ENCODE measurements around the gene MYO18B.
"Not testable (repeated sequence)": the region's sequence is repeated elsewhere in the genome, so short reads cannot be mapped to it uniquely, and the experiment has no call there.

Gene MYO18B

GRCh38 chr22:25969286-25969685 lies 227.3 kb downstream of the MYO18B start:
- Histone ChIP-seq H3K9me3 (ENCODE audit: insufficient read depth, low read length) (0 out of 2 replicates have a peak, but pooled peaks cover 12% of the 10 kb centered on the region), H3K4me1 (ENCODE audit: insufficient read depth, insufficient read length) (no peaks in the 10 kb centered on the region), H3K4me3 (ENCODE audit: insufficient read length, low read depth) (no peak overlapping the region), H3K36me3 (ENCODE audit: insufficient read depth, insufficient read length, low read length) (no peaks in the 10 kb centered on the region), H3K27me3 (ENCODE audit: insufficient read depth, insufficient read length) (no peaks in the 10 kb centered on the region), H3K9ac (ENCODE audit: insufficient read length, low read depth) (no peak overlapping the region)
- no peak for DNase-seq (ENCODE audit: low read depth, low spot score)
- TF ChIP-seq ZNF274 (IDR thresholded peaks at IDR 0.05; ENCODE audit: low read depth, low read length) (no peak), YY1 (IDR thresholded peaks at IDR 0.05; ENCODE audit: insufficient read depth, insufficient read length) (no peak), SUZ12 (IDR thresholded peaks at IDR 0.05; ENCODE audit: extremely low read depth, insufficient read depth, insufficient read length) (no peak)

- 0 out of 2 replicates have a peak, but pooled peaks cover 7% of the 10 kb centered on the region for H3K9me3 ChIP-seq (ENCODE audit: insufficient read depth, low read length)
- H3K36me3 ChIP-seq (ENCODE audit: insufficient read depth, insufficient read length, low read length): no peaks in the 10 kb centered on the region
- no peak for DNase-seq (ENCODE audit: low read depth, low spot score)
- H3K4me1 ChIP-seq (ENCODE audit: insufficient read depth, insufficient read length): no peaks in the 10 kb centered on the region
- H3K27me3 ChIP-seq (ENCODE audit: insufficient read depth, insufficient read length): no peaks in the 10 kb centered on the region
- no peak overlapping the region for H3K4me3 ChIP-seq (ENCODE audit: insufficient read length, low read depth)
- H3K9ac ChIP-seq (ENCODE audit: insufficient read length, low read depth): peak overlapping the region; percentile 16
- TF ChIP-seq ZNF274 (IDR thresholded peaks at IDR 0.05; ENCODE audit: low read depth, low read length) (no peak), YY1 (IDR thresholded peaks at IDR 0.05; ENCODE audit: insufficient read depth, insufficient read length) (no peak), SUZ12 (IDR thresholded peaks at IDR 0.05; ENCODE audit: extremely low read depth, insufficient read depth, insufficient read length) (no peak)
These were observed 227.9 kb downstream of the MYO18B start for GRCh38 chr22:25969901-25970300.

- no peaks in the 10 kb centered on the region for H3K27me3 ChIP-seq (ENCODE audit: insufficient read depth, insufficient read length)
- H3K9me3 ChIP-seq (ENCODE audit: insufficient read depth, low read length): 0 out of 2 replicates have a peak, but pooled peaks cover 2% of the 10 kb centered on the region
- peak overlapping the region; percentile 16 for H3K9ac ChIP-seq (ENCODE audit: insufficient read length, low read depth)
- no peaks in the 10 kb centered on the region for H3K36me3 ChIP-seq (ENCODE audit: insufficient read depth, insufficient read length, low read length)
- peak; percentile 59 for DNase-seq (ENCODE audit: low read depth, low spot score)
- H3K4me1 ChIP-seq (ENCODE audit: insufficient read depth, insufficient read length): no peaks in the 10 kb centered on the region
- TF ChIP-seq ZNF274 (IDR thresholded peaks at IDR 0.05; ENCODE audit: low read depth, low read length): no peak
- TF ChIP-seq SUZ12 (IDR thresholded peaks at IDR 0.05; ENCODE audit: extremely low read depth, insufficient read depth, insufficient read length): no peak
- no peak for TF ChIP-seq YY1 (IDR thresholded peaks at IDR 0.05; ENCODE audit: insufficient read depth, insufficient read length)
- no peak overlapping the region for H3K4me3 ChIP-seq (ENCODE audit: insufficient read length, low read depth)
These were observed 228.5 kb downstream of the MYO18B start for GRCh38 chr22:25970374-25970911.

- no peak for TF ChIP-seq YY1 (IDR thresholded peaks at IDR 0.05; ENCODE audit: insufficient read depth, insufficient read length)
- TF ChIP-seq ZNF274 (IDR thresholded peaks at IDR 0.05; ENCODE audit: low read depth, low read length): no peak
- no peak for TF ChIP-seq SUZ12 (IDR thresholded peaks at IDR 0.05; ENCODE audit: extremely low read depth, insufficient read depth, insufficient read length)
- Histone ChIP-seq H3K9me3 (ENCODE audit: insufficient read depth, low read length) (no peaks in the 10 kb centered on the region), H3K4me3 (ENCODE audit: insufficient read length, low read depth) (no peak overlapping the region), H3K4me1 (ENCODE audit: insufficient read depth, insufficient read length) (no peaks in the 10 kb centered on the region), H3K9ac (ENCODE audit: insufficient read length, low read depth) (no peak overlapping the region), H3K27me3 (ENCODE audit: insufficient read depth, insufficient read length) (no peaks in the 10 kb centered on the region), H3K36me3 (ENCODE audit: insufficient read depth, insufficient read length, low read length) (no peaks in the 10 kb centered on the region)
- peak; percentile 85 for DNase-seq (ENCODE audit: low read depth, low spot score)
These were observed 229.2 kb downstream of the MYO18B start for GRCh38 chr22:25970999-25971811.

- no peak for DNase-seq (ENCODE audit: low read depth, low spot score)
- no peaks in the 10 kb centered on the region for H3K9me3 ChIP-seq (ENCODE audit: insufficient read depth, low read length)
- TF ChIP-seq ZNF274 (IDR thresholded peaks at IDR 0.05; ENCODE audit: low read depth, low read length) (no peak), YY1 (IDR thresholded peaks at IDR 0.05; ENCODE audit: insufficient read depth, insufficient read length) (no peak), SUZ12 (IDR thresholded peaks at IDR 0.05; ENCODE audit: extremely low read depth, insufficient read depth, insufficient read length) (no peak)
- no peak overlapping the region for H3K9ac ChIP-seq (ENCODE audit: insufficient read length, low read depth)
- H3K4me1 ChIP-seq (ENCODE audit: insufficient read depth, insufficient read length): no peaks in the 10 kb centered on the region
- H3K27me3 ChIP-seq (ENCODE audit: insufficient read depth, insufficient read length): no peaks in the 10 kb centered on the region
- H3K36me3 ChIP-seq (ENCODE audit: insufficient read depth, insufficient read length, low read length): no peaks in the 10 kb centered on the region
- no peak overlapping the region for H3K4me3 ChIP-seq (ENCODE audit: insufficient read length, low read depth)
These were observed 230.4 kb downstream of the MYO18B start for GRCh38 chr22:25972397-25972796.

- DNase-seq (ENCODE audit: low read depth, low spot score): no peak
- H3K9me3 ChIP-seq (ENCODE audit: insufficient read depth, low read length): no peaks in the 10 kb centered on the region
- H3K27me3 ChIP-seq (ENCODE audit: insufficient read depth, insufficient read length): no peaks in the 10 kb centered on the region
- no peak overlapping the region for H3K4me3 ChIP-seq (ENCODE audit: insufficient read length, low read depth)
- H3K9ac ChIP-seq (ENCODE audit: insufficient read length, low read depth): no peak overlapping the region
- no peaks in the 10 kb centered on the region for H3K4me1 ChIP-seq (ENCODE audit: insufficient read depth, insufficient read length)
- TF ChIP-seq SUZ12 (IDR thresholded peaks at IDR 0.05; ENCODE audit: extremely low read depth, insufficient read depth, insufficient read length) (no peak), ZNF274 (IDR thresholded peaks at IDR 0.05; ENCODE audit: low read depth, low read length) (no peak), YY1 (IDR thresholded peaks at IDR 0.05; ENCODE audit: insufficient read depth, insufficient read length) (no peak)
- no peaks in the 10 kb centered on the region for H3K36me3 ChIP-seq (ENCODE audit: insufficient read depth, insufficient read length, low read length)
These were observed 234.4 kb downstream of the MYO18B start for GRCh38 chr22:25976356-25976755.

- Histone ChIP-seq H3K4me1 (ENCODE audit: insufficient read depth, insufficient read length) (no peaks in the 10 kb centered on the region), H3K9me3 (ENCODE audit: insufficient read depth, low read length) (no peaks in the 10 kb centered on the region; the same call in 1 of the 2 replicates), H3K36me3 (ENCODE audit: insufficient read depth, insufficient read length, low read length) (no peaks in the 10 kb centered on the region), H3K9ac (ENCODE audit: insufficient read length, low read depth) (no peak overlapping the region), H3K4me3 (ENCODE audit: insufficient read length, low read depth) (no peak overlapping the region), H3K27me3 (ENCODE audit: insufficient read depth, insufficient read length) (no peaks in the 10 kb centered on the region)
- no peak for TF ChIP-seq YY1 (IDR thresholded peaks at IDR 0.05; ENCODE audit: insufficient read depth, insufficient read length)
- TF ChIP-seq ZNF274 (IDR thresholded peaks at IDR 0.05; ENCODE audit: low read depth, low read length): no peak
- TF ChIP-seq SUZ12 (IDR thresholded peaks at IDR 0.05; ENCODE audit: extremely low read depth, insufficient read depth, insufficient read length): no peak
- DNase-seq (ENCODE audit: low read depth, low spot score): no peak
These were observed 238.0 kb downstream of the MYO18B start for GRCh38 chr22:25979968-25980367.

GRCh38 chr22:25984911-25985310 lies 242.9 kb downstream of the MYO18B start:
- H3K4me1 ChIP-seq (ENCODE audit: insufficient read depth, insufficient read length); H3K27me3 ChIP-seq (ENCODE audit: insufficient read depth, insufficient read length); H3K4me3 ChIP-seq (ENCODE audit: insufficient read length, low read depth); H3K9ac ChIP-seq (ENCODE audit: insufficient read length, low read depth); H3K36me3 ChIP-seq (ENCODE audit: insufficient read depth, insufficient read length, low read length); H3K9me3 ChIP-seq (ENCODE audit: insufficient read depth, low read length); DNase-seq (ENCODE audit: low read depth, low spot score): not testable (repeated sequence)
